GM21619 (cell line): ENCODE data around the gene CASQ1.

Experiments used
- ATAC-seq: cut with Tn5 transposase; IDR thresholded peaks from one replicate; pipeline ENCODE4 v1.9.1; 2021; ENCODE audit not compliant: unreplicated experiment

Gene CASQ1

DNA sequence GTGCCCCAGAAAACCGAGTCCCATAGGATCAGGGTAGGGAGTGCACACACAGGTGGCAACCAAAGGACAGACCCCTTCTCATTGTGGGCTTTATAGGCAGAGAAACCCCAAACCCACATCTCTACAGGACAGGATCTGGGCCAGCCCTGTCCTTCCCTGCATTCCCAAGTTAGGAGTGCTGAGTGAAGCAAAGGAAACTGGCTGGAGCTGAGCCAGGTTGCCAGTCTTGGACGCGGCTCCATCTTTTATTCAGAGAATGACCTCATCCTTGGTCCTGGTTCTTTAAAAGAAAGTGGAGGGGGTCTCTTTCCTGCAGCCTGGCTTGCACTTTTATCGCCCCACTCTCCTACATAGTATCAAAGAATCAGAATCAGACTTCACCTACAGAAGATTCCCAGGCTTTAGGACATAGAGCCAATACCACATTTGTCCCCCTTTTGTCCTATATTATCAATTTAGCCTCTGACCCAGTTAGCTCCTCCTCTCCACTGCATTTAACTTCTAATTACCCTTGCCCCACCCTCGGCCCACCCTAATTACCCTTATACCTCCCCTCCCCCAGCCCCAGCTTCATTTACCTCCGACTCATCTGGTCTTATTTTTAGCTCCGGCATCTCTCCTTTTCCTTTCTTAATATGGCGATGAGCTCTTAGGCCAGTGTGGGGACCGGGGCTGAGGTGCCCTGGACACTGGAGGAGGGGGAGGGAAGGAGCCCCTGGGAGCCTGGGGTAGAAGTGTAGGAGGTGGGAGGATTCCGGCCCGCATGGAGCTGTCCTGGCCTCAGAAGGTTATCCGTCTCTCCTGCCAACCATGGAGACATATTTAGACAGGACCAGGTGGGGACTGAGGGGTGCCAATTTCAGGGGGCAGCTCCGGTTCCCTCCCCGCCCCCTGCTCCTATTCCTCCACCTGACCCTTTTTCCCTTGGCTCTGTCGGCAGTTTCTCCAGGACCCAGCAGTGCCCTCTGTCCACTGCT, at the start of gene CASQ1:
TSS of gene CASQ1 (plus strand) at position 927 of the 977 bp plus-strand sequence. CDS start 177 bp downstream, outside the sequence.
- ATAC-seq: no peak

DNA sequence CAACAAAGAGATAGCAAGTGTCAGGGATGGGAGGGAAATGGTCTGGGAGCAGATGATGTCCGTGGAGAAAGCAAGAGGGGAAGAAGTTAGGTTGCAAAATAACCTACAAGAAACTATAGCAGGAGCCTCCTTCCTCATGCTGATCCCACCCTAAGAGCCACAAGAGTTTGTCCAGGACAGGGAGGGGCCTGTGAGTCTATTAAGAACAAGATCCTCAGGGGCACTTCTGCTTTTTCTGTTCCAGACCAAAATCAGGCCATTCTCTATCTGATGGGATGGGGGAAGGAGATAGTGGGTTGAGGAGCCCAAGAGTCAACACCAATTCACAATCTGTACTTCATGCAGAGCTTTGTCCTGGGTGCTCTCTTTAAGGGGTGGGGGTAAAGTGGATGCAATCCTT, 46.7 kb upstream of the CASQ1 start:
- no peak for ATAC-seq

DNA sequence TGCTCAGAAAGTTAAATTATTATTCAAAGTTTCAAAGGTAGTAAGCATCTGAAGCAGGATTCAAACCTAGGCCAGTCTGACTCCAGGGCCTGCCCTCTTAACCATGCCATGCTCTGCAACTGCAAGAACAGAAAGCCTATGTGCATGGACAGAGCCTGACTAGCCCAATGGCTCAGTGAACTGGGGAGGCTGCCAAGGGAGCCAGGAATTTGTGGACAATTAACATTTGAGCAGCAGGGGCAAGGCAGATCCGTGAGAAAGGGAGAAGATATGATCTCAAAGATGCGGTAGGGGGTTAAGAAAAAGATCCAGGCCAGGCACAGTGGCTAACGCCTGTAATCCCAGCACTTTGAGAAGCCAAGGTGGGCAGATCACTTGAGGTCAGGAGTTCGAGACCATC, 45.5 kb upstream of the CASQ1 start:
- no peak for ATAC-seq

DNA sequence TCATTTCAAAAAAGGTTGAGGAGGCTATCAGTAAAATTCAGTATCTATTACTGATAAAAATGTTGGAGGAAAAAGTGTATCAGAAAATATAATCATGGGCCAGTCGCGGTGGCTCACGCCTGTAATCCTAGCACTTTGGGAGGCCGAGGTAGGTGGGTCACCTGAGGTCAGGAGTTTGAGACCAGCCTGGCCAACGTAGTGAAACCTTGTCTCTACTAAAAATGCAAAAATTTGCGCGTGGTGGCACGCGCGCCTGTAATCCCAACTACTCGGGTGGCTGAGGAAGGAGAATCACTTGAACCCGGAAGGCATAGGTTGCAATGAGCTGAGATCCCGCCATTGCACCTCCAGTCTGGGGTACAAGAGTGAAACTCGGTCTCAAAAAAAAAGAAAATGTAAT, 44.3 kb upstream of the CASQ1 start:
- no peak for ATAC-seq

DNA sequence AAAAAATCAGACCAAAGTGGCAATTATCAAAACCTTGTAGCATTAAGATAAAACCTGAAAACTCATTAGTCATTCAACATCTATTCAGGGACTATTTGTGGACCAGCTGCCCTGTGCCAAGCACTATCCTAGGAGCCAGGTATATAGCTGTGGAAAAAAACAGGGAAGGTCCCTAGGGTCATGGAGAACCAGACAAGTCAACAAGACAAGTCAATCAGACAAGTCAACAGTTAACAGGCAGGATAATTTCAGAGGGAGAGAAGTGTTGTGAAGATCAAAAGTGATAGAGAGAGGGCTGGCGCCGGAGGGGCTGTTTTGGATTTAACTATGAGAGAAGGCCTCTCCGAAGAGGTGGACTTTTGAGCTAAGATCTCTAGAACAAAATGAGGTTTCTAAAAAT, 42.3 kb upstream of the CASQ1 start:
- no peak for ATAC-seq

DNA sequence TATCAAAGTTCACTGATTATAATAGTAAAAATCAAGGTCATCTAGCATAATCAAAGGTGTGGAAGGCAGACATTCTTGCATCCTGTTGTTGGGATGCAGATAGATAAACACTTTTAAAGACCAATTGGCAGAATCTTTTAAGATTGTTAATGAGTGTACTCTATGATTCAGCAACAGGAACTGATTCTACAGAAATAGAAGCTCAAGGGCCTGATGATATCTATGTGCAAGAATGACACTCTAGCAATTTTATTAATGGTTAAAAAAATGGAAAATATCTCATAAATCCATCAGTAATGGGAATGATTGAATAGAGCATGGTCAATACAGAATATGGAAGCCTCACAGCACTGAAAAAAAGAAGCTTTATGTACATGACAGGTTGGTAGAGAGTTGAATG, 41.1 kb upstream of the CASQ1 start:
- no peak for ATAC-seq

DNA sequence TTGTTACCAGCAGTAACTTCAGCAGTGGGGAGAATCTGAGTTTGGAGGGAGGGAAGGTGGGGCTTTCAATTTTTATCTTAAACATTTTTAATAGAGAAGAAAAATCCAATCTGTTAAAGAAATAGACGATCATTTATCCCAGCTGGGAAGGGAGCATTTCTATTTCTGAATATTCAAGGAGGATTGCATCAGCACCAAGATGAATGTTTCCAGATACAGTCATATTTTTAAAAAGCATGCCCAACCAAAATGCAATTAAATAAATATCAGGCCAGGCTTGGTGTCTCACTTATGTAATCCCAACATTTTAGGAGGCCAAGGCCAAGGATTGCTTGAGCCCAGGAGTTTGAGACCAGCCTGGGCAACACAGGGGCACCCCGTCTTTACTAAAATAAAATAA, 40.7 kb upstream of the CASQ1 start:
- ATAC-seq: no peak

DNA sequence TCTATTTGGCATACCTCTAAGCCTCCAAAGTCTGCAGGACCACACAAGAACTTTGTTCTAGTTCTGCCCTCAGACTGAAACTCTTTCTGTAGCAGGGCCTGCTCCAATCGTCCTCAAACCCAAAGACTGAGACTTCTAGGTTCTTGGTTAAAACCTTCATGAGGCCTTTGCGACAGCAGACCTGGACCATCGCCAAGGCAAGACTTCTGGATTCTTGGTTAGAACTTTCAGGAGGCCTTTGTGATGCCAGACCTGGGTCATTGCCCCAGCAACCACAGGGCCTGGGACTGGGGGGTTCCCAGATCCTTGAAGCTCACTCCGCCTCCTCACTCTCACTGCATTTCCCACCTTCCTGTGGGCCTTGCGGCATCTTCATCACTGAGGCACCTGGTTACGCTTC, 39.1 kb upstream of the CASQ1 start, which contains the start of gene ATP1A4:
TSS of gene ATP1A4 (plus strand) at position 301 of the 400 bp plus-strand sequence. CDS start 438 bp downstream, outside the sequence.
- ATAC-seq: no peak

DNA sequence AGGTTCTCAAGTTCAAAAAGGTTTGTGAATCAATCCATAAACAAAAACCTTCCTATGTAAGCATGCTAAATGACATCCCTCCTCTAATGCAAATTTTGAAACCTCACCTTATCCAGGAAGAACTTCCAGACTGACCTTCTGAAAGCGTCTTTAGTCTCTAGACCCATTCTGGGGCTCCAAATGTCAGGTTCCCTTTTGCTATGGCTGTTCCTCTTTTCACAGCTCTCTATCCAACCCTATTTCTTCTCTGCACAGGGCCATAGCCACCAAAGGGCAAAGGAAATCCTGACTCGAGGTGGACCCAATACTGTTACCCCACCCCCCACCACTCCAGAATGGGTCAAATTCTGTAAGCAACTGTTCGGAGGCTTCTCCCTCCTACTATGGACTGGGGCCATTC, 35.6 kb upstream of the CASQ1 start:
- no peak for ATAC-seq

DNA sequence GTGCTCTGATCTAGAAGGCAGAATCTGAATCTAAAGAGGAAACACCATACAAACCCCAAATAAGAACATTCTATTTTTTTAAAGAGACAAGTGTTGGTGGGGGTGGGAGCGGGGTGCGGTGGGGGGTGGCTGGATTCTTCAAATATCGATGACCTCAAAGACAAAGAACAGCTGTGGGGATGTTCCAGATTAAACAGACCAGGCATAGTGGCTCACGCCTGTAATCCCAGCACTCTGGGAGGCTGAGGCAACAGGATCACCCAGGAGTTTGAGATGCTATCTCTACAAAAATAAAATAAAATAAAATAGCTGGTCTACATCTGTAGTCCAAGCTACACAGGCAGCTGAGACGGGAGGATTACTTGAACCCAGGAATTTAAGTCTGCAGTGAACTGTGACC, 34.0 kb upstream of the CASQ1 start:
- no peak for ATAC-seq

DNA sequence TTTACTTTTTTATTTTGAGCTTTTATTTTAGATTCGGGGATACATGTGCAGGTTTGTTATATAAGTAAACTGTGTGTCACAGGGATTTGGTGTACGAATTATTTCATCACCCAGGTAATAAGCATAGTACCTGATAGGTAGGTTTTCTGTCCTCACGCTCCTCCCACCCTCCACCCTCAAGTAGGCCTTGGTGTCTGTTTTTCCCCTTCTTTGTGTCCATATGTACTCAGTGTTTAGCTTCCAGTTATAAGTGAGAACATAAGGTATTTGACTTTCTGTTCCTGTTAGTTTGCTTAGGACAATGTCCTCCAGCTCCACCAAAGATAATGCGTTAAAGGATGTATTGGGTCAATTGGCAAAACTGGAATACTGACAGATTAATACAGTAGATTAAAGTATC, 33.2 kb upstream of the CASQ1 start:
- no peak for ATAC-seq

DNA sequence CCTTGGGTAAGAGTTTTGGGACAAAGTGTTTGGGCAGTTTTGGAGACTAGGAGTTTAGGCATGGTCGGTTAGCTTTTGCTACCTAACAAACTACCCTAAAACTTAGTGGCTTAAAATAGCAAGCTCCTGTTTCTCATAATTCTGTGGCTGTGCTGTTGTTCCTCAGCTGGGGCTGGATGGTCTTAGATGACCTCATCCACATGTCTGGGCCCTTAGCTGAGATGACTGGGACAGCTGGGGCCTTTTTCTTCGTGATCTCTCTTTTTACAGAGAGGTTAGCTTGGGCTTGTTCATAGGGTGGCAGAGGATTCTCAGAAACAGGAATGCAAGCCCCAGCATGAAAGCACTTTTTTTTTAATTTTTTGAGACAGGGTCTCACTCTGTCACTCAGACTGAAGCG, 32.3 kb upstream of the CASQ1 start:
- no peak for ATAC-seq

DNA sequence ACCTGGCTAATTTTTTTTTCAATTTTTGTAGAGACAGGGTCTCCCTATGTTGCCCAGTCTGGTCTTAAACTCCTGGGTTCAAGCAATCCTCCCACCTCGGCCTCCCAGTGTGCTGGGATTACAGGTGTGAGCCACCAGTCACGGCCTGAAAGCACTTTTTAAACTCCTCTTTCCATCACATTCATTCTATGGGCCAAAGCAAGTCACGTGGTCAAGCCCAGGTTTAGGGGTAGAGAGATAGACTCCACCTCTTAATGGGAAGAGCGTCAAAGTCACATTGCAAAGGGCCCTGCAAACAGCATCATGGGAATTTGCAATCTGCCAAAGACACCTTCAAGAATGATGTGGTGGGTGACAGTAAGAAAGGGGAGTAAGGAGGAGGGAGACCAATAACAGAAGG, 31.8 kb upstream of the CASQ1 start:
- no peak for ATAC-seq

DNA sequence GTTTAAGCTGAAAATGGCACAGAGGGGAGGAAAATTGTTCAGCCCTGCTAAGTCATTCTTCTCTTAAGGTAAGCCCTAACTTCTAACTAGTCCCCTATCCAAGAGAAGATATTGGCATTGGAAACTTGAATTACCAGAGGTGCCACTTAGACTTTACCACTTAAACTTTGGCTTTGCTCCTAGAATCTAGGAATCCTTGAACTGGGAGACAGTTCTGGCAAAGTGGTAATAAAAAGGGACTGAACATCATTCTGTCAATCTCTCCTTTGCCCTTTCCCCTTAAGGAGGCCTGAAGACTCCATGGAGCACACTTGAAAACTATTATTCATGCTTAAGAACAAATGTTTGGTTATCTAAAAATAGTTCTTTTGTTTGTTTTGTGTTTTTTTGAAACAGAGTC, 30.5 kb upstream of the CASQ1 start:
- no peak for ATAC-seq

DNA sequence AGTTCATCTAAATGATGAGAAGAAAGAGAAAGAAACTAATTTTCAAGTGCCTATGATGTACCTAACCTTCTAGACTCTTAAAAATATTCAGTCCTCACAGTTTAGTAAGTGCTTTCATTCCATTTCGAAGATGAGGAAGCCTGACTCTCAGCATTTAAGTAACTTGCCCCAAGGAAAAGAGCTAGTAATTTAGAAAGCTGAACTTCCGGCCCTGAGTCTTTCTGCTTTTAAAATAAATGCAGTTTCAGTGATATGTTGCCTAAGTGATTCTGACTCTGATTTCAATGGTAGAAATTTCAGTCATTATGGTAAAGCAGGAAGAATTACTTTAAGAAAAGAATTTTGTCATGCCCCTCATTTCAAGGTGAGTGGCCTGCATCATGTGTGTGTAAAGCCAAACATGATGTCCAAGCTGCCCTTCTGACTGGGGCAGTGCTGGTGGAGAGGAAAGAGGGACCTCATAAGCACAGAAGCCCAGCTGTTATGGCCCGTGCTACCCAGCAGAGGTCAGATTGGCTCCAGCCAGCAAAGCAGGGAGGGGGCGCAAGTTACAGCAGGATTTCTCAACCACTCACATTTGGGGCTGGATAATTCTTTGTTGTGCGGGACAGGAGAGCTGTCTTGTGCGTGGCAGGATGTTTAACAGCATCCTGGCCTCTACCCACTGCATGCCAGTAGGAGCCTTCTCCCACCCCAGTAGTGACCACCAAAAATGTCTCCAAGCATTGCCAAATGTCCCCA, 28.2 kb upstream of the CASQ1 start:
- no peak for ATAC-seq

DNA sequence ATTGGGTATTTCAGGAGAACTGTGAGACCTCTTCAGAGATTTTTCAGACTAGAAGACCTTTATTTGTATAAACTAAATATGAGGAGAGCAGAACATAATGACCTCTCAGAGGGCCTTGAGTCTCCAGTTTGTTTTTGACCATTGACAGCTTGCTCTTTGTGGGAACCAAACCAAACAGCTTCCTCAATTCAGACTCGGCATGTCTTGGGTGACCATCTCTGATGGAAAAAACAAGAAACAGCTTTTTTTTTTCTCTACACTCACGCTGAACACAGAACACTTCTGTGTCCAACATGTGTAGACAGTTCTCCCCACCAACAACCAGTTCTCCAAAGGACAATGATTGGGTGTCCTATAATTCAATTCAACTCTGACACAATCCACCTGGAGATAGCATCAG, 27.4 kb upstream of the CASQ1 start:
- no peak for ATAC-seq

DNA sequence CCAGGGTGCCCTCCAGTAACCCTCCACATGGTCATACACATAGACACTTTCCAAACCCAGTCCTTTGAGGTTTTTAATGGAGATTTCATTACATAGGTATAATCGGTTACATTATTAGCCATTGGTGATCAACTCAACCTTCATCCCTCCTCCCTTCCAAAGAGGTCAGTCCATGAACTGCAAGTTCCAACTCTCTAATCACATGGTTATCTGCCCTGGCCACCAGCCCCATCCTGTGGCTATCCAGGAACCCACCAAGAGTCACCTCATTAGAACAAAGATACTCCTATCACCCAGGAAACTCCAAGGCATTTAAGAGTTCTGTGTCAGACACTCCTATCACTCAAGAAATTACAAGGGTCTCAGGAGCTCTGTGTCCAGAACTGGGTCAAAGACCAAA, 26.8 kb upstream of the CASQ1 start:
- no peak for ATAC-seq

DNA sequence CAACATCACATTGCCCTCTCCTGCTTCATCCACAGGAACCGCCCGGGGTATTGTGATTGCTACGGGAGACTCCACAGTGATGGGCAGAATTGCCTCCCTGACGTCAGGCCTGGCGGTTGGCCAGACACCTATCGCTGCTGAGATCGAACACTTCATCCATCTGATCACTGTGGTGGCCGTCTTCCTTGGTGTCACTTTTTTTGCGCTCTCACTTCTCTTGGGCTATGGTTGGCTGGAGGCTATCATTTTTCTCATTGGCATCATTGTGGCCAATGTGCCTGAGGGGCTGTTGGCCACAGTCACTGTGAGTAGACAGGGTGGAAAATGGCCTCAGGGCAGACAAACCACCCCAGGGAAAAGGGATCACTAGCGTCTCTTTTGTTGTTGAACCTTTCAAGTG, 26.3 kb upstream of the CASQ1 start:
- ATAC-seq: no peak

DNA sequence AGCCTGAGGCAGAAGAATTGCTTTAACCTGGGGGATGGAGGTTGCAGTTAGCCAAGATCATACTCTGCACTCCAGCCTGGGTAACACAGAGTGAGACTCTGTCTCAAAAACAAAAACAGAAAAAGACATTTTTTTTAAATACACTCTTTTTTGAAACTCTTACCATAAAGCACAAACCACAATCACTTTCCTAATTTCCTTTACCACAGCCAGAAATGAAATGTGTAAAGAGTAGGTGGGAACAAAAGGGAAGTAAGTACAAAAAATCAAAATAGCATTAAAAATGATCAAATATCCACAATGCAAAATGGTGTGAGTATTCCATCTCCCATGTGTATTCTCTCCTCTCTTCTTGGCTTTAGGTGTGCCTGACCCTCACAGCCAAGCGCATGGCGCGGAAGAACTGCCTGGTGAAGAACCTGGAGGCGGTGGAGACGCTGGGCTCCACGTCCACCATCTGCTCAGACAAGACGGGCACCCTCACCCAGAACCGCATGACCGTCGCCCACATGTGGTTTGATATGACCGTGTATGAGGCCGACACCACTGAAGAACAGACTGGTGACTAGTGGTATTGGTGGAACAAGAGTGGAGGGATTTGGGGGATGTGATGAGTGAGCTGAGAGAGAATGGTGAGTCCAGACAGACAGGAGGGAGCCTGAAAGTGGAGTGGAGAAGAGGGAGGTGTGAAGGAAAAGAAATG, 24.1 kb upstream of the CASQ1 start:
- ATAC-seq: no peak

DNA sequence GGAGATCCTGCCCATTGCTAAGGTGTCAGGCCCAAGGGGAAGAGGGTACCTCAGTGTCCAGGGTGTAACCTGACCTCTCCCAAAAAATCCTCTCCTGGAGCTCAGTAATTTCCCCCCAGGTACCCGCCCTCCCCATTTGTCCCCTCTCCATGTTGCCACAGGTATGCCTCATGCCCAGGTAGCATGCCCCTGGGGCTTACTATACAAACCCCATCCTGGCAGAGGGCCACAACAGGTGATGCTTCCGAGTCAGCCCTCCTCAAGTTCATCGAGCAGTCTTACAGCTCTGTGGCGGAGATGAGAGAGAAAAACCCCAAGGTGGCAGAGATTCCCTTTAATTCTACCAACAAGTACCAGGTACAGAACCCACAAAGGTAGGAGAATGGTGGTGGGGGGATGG, 23.3 kb upstream of the CASQ1 start:
- ATAC-seq: no peak

DNA sequence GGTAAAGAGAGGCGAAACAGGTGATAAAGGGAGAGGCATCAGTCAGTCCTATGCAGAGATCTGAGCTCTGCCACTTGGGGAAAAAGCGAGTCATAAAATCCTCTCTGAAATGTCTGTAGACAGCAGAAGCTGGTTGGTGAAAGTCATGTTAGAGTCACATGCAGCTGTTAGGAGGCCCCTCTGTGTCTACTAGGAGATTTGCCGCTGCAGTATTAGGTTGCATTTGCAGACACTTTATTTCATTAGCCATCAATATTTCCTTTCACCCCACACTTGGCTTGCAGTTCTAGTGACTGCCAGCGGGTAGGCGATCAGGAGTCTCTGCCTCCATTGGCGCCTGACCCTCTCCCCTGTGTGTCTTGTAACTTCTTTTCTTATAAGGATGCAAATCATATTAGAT, 22.8 kb upstream of the CASQ1 start:
- no peak for ATAC-seq
